SK-N-SH (cell line): ENCODE data around the gene MCTP1.

ENCODE experiments used
- CTCF ChIP-seq: fragments of 200-600 bp; sonication (generic); IDR thresholded peaks from 2 replicates; pipeline ENCODE4 v1.6.1; 2017; ENCODE audit warnings: antibody characterized with exemption, mild to moderate bottlenecking, moderate library complexity
- EZH2phosphoT487 ChIP-seq: fragments of 200-600 bp; sonication (generic); IDR thresholded peaks from 2 replicates; pipeline ENCODE4 v1.6.1; 2017; ENCODE audit warnings: low read depth, mixed run types, mild to moderate bottlenecking, antibody characterized with exemption, moderate library complexity, borderline replicate concordance
- GABPA ChIP-seq: IDR thresholded peaks from 2 replicates; pipeline ENCODE4 v1.4.0; 2012; ENCODE audit warnings: low read depth, mild to moderate bottlenecking
- GATA2 ChIP-seq: sonication (generic); formaldehyde crosslinking; IDR thresholded peaks from 2 replicates; pipeline ENCODE4 v1.5.0; 2020; ENCODE audit warnings: mild to moderate bottlenecking, missing genetic modification reagents
- MAX ChIP-seq: IDR thresholded peaks from 2 replicates; pipeline ENCODE4 v1.4.0; 2012; ENCODE audit warnings: low read depth
- RFX5 ChIP-seq: IDR thresholded peaks from 2 replicates; pipeline ENCODE4 v1.6.1; 2012; ENCODE audit warnings: mild to moderate bottlenecking, improper control_type of control experiment, low read length
- RXRA ChIP-seq: IDR thresholded peaks from 2 replicates; pipeline ENCODE4 v1.4.0; 2012; ENCODE audit warnings: low read depth, mild to moderate bottlenecking, borderline replicate concordance
- TEAD4 ChIP-seq: IDR thresholded peaks from 2 replicates; pipeline ENCODE4 v1.4.0; 2012; ENCODE audit warnings: mild to moderate bottlenecking, borderline replicate concordance; ENCODE audit not compliant: insufficient read depth
- ZBTB33 ChIP-seq: IDR thresholded peaks from 2 replicates; pipeline ENCODE4 v1.4.0; 2012; ENCODE audit warnings: low read depth, borderline replicate concordance

- TF ChIP-seq CTCF (no peak), RFX5 (no peak), GATA2 (CRISPR knock-in tag) (no peak), GABPA (no peak), TEAD4 (no peak), MAX (no peak), EZH2phosphoT487 (no peak), RXRA (no peak), ZBTB33 (no peak)
Observed at GRCh38 chr5:94967525-94967924, 317.4 kb downstream of the MCTP1 start.
